ENCODE data around the gene ZP1. TPM values are rescaled to one million over a fixed set of nuclear protein-coding genes. Genes with fewer than 3 reads are reported as not detected.

Gene ZP1
- total and polyA plus RNA-seq, 2 of the 13 experiments (the other 11 are each of a cell fraction or from before 2014, with no cell fraction given), result 0.16 TPM; not detected in 1

DNA sequence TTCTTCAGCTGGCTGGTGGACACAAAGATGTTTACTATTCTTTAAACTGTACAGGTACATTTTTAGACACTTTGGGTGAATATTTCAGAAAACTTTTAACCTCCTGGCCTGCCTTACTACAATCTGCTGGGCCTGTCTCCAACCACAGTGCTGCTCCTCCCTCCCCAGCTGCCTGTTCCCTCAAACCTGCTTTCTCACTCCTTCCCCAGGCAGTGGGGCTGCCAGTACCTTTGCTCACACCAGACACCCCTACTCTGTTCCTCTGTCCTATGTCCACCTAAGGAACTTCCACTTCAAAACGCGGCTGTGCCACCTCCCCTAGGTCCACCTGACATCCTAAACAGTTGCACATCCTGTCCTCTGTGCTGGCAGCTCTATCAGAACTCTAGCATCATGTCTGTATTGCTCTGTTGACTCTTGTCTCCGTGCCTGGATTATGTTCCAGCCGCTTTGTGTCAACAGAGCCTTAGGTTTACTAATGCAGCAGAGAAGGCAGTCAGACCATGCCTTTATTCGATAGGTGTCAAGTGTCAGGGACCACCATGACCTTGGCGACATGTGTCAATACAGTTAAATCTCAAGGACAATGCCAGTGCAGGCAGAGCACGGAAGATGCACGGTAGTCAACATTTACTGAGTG is 13.4 kb downstream of the ZP1 start (continued):
- TF ChIP-seq, protein P1, sequence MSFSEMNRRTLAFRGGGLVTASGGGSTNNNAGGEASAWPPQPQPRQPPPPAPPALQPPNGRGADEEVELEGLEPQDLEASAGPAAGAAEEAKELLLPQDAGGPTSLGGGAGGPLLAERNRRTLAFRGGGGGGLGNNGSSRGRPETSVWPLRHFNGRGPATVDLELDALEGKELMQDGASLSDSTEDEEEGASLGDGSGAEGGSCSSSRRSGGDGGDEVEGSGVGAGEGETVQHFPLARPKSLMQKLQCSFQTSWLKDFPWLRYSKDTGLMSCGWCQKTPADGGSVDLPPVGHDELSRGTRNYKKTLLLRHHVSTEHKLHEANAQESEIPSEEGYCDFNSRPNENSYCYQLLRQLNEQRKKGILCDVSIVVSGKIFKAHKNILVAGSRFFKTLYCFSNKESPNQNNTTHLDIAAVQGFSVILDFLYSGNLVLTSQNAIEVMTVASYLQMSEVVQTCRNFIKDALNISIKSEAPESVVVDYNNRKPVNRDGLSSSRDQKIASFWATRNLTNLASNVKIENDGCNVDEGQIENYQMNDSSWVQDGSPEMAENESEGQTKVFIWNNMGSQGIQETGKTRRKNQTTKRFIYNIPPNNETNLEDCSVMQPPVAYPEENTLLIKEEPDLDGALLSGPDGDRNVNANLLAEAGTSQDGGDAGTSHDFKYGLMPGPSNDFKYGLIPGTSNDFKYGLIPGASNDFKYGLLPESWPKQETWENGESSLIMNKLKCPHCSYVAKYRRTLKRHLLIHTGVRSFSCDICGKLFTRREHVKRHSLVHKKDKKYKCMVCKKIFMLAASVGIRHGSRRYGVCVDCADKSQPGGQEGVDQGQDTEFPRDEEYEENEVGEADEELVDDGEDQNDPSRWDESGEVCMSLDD (CRISPR knock-in tag; IDR thresholded peaks at IDR 0.05; ENCODE audit: borderline replicate concordance), result 0 out of 2 replicates have a peak, but pooled peaks have one; percentile 70
- TF ChIP-seq ZNF557 (CRISPR knock-in tag; IDR thresholded peaks at IDR 0.05) (no peak), MTF1 (CRISPR knock-in tag; IDR thresholded peaks at IDR 0.05) (no peak), ZNF383 (CRISPR knock-in tag; IDR thresholded peaks at IDR 0.05; ENCODE audit: borderline replicate concordance) (no peak; the same call in 1 of the 2 replicates), EED (CRISPR knock-in tag; IDR thresholded peaks at IDR 0.05) (no peak), ASH2L (IDR thresholded peaks at IDR 0.05; ENCODE audit: insufficient read length, low read depth, low read length) (peak; percentile 27), AHR (CRISPR knock-in tag; IDR thresholded peaks at IDR 0.05) (peak; percentile 91; the same call in 1 of the 2 replicates), TBX3 (IDR thresholded peaks at IDR 0.05; ENCODE audit: borderline replicate concordance) (peak; percentile 98), HOXA9 (CRISPR knock-in tag; IDR thresholded peaks at IDR 0.05; ENCODE audit: borderline replicate concordance) (0 out of 2 replicates have a peak, but pooled peaks have one; percentile 42), SP2 (CRISPR knock-in tag; IDR thresholded peaks at IDR 0.05) (no peak), NFIC (IDR thresholded peaks at IDR 0.05; ENCODE audit: low read length) (peak; percentile 85; the same call in 1 of the 2 replicates), ZNF501 (CRISPR knock-in tag; IDR thresholded peaks at IDR 0.05) (peak; percentile 64; the same call in 1 of the 2 replicates), CBX1 (IDR thresholded peaks at IDR 0.05; ENCODE audit: low read depth) (no peak), PCBP2 (optimal IDR thresholded peaks at IDR 0.05; ENCODE audit: low read depth, low read length, poor library complexity, severe bottlenecking) (no peak), EHMT2 (IDR thresholded peaks at IDR 0.05; ENCODE audit: borderline replicate concordance, low read depth, low read length) (no peak), TSC22D2 (CRISPR knock-in tag; IDR thresholded peaks at IDR 0.05; ENCODE audit: borderline replicate concordance) (0 out of 2 replicates have a peak, but pooled peaks have one; percentile 39), EP300 (IDR thresholded peaks at IDR 0.05; ENCODE audit: low read depth in 2 of 2, low read length in 2 of 2) (peak; percentile 66 to 89; a peak in 3 of 4 replicates), EP300 (CRISPR knock-in tag; IDR thresholded peaks at IDR 0.05; ENCODE audit: borderline replicate concordance) (peak; percentile 82; the same call in 1 of the 2 replicates), FIP1L1 (IDR thresholded peaks at IDR 0.05; ENCODE audit: borderline replicate concordance, insufficient read depth, low read depth, low read length) (no peak), JUN (CRISPR knock-in tag; IDR thresholded peaks at IDR 0.05) (0 out of 2 replicates have a peak, but pooled peaks have one; percentile 56), ZNF704 (CRISPR knock-in tag; IDR thresholded peaks at IDR 0.05; ENCODE audit: borderline replicate concordance) (no peak; the same call in 1 of the 2 replicates), CREBL2 (CRISPR knock-in tag; IDR thresholded peaks at IDR 0.05; ENCODE audit: borderline replicate concordance) (no peak), TBL1XR1 (IDR thresholded peaks at IDR 0.05; ENCODE audit: borderline replicate concordance, low read length, partially characterized antibody) (peak; percentile 87), ZNF768 (CRISPR knock-in tag; IDR thresholded peaks at IDR 0.05) (no peak), POLR2A (IDR thresholded peaks at IDR 0.05; ENCODE audit: insufficient read depth in 1 of 2, low read depth in 2 of 2, low read length in 2 of 2) (no peak)
- TF ChIP-seq, protein P2, sequence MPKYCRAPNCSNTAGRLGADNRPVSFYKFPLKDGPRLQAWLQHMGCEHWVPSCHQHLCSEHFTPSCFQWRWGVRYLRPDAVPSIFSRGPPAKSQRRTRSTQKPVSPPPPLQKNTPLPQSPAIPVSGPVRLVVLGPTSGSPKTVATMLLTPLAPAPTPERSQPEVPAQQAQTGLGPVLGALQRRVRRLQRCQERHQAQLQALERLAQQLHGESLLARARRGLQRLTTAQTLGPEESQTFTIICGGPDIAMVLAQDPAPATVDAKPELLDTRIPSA (CRISPR knock-in tag; IDR thresholded peaks at IDR 0.05; ENCODE audit: borderline replicate concordance), result no peak
